HCT116 (cell line): ENCODE data around the gene RPS10. TPM values are rescaled to one million over a fixed set of nuclear protein-coding genes. Genes with fewer than 3 reads are reported as not detected.

Experiments
- ATAC-seq: fragments of 200-7000 bp; cut with Tn5 transposase; 2 replicates; pipeline ENCODE4 v1.9.1; 2020; ENCODE audit warnings: mild to moderate bottlenecking, moderate library complexity
- BruUV-seq: library from RNA; stranded (reverse); fragments of 400-500 nt; replicated peaks from 2 replicates; lab custom pipeline; 2021; lab: Mats Ljungman, UMichigan
- CTCF ChIA-PET: fragments of 300-600 bp; sonication (Branson Sonifier 250); formaldehyde crosslinking; loops from one replicate; lab custom pipeline; 2021; ENCODE audit warnings: antibody characterized with exemption; lab: Charles Lee
- POLR2A ChIA-PET: fragments of 300-600, 350-600 bp; sonication (Branson Sonifier 250); formaldehyde crosslinking; loops from one replicate; lab custom pipeline; 2021; ENCODE audit warnings: antibody characterized with exemption; lab: Charles Lee
- RAD21 ChIA-PET, 2 experiments: fragments of 300-600 bp; sonication (Branson Sonifier 250); formaldehyde crosslinking; loops; one replicate each; lab custom pipeline; 2023; ENCODE audit warnings: low total read pairs in 2 of 2; ENCODE audit not compliant: uncharacterized antibody in 2 of 2, unreplicated experiment in 2 of 2, low non-redundant PET in 1 of 2; lab: Charles Lee
- DNase-seq: peaks from one replicate; pipeline ENCODE4 v3.0.0-alpha.2; 2010; ENCODE audit warnings: low read depth, low spot score
- H2AFZ ChIP-seq: fragments of 200-600 bp; shearing (Covaris generic), sonication (generic); 2 replicates; pipeline ENCODE4 v1.6.1; 2017; ENCODE audit warnings: low read depth, mixed run types, mixed read lengths, antibody characterized with exemption, low read length; ENCODE audit not compliant: poor library complexity, severe bottlenecking
- H3K27ac ChIP-seq: 2 replicates; pipeline ENCODE4 v1.5.1; 2012; ENCODE audit warnings: low read depth, low read length
- H3K27me3 ChIP-seq: fragments of 200-600 bp; sonication (generic); 2 replicates; pipeline ENCODE4 v1.6.1; 2016; ENCODE audit warnings: mixed run types, low read length, mixed read lengths; ENCODE audit not compliant: insufficient read depth
- H3K36me3 ChIP-seq, 2 experiments: fragments of 200-500 bp in 1 of 2; fragments of 200-600 bp in 1 of 2; sonication (Bioruptor generic) in 1 of 2; sonication (generic) in 1 of 2; 2 replicates each; pipeline versions ENCODE4 v1.5.1 to v1.6.1; 2014 to 2016; ENCODE audit warnings: low read length in 2 of 2, inconsistent platforms in 1 of 2, mixed read lengths in 1 of 2, mixed run types in 1 of 2; ENCODE audit not compliant: insufficient read depth in 2 of 2, control insufficient read depth in 1 of 2
- H3K4me1 ChIP-seq, 2 experiments: fragments of 200-600 bp in 1 of 2; sonication (generic) in 1 of 2; 2 replicates each; pipeline versions ENCODE4 v1.5.1 to v1.6.1; 2012 to 2017; ENCODE audit warnings: low read length in 2 of 2, inconsistent platforms in 1 of 2, mild to moderate bottlenecking in 1 of 2, mixed read lengths in 1 of 2, mixed run types in 1 of 2, moderate library complexity in 1 of 2; ENCODE audit not compliant: insufficient read depth in 2 of 2, control insufficient read depth in 1 of 2
- H3K4me2 ChIP-seq: fragments of 200-600 bp; sonication (generic); 2 replicates; pipeline ENCODE4 v1.6.1; 2017; ENCODE audit warnings: mixed run types, low read length, mixed read lengths
- H3K4me3 ChIP-seq, 2 experiments: fragments of 200-600 bp in 1 of 2; sonication (generic) in 1 of 2; replicated peaks in 1 of 2; 2 replicates each; pipeline ENCODE4 v1.5.1; 2011 to 2016; ENCODE audit warnings: low read length in 2 of 2, control low read depth in 1 of 2, low read depth in 1 of 2, mild to moderate bottlenecking in 1 of 2, mixed read lengths in 1 of 2, mixed run types in 1 of 2
- H3K79me2 ChIP-seq: fragments of 200-600 bp; sonication (generic); 2 replicates; pipeline ENCODE4 v1.6.1; 2017; ENCODE audit warnings: mild to moderate bottlenecking, mixed run types, low read length, moderate library complexity, mixed read lengths; ENCODE audit not compliant: insufficient read depth
- H3K9ac ChIP-seq: fragments of 200-600 bp; sonication (generic); 2 replicates; pipeline ENCODE4 v1.6.1; 2016; ENCODE audit warnings: low read length, mixed read lengths
- H3K9me2 ChIP-seq: fragments of 200-600 bp; sonication (generic), shearing (Covaris generic); 2 replicates; pipeline ENCODE4 v1.6.1; 2017; ENCODE audit warnings: mixed run types, mild to moderate bottlenecking, moderate library complexity; ENCODE audit not compliant: insufficient read depth
- H3K9me3 ChIP-seq, 2 experiments: fragments of 200-500 bp in 1 of 2; fragments of 200-600 bp in 1 of 2; sonication (Bioruptor generic) in 1 of 2; sonication (generic) in 1 of 2; 2 replicates each; pipeline ENCODE4 v1.6.1; 2014 to 2017; ENCODE audit warnings: low read length in 2 of 2, mixed read lengths in 2 of 2, inconsistent platforms in 1 of 2, low read depth in 1 of 2, mild to moderate bottlenecking in 1 of 2, mixed run types in 1 of 2, moderate library complexity in 1 of 2; ENCODE audit not compliant: control insufficient read depth in 1 of 2, insufficient read depth in 1 of 2
- H4K20me1 ChIP-seq: fragments of 200-600 bp; sonication (generic), shearing (Covaris generic); 2 replicates; pipeline ENCODE4 v1.6.1; 2017; ENCODE audit warnings: mixed run types, mild to moderate bottlenecking, moderate library complexity; ENCODE audit not compliant: insufficient read depth
- CBX3 ChIP-seq: IDR thresholded peaks from 2 replicates; pipeline ENCODE4 v1.6.1; 2012; ENCODE audit warnings: low read depth
- CEBPB ChIP-seq: IDR thresholded peaks from 2 replicates; pipeline ENCODE4 v1.6.1; 2012; ENCODE audit warnings: low read depth
- ELF1 ChIP-seq: IDR thresholded peaks from 2 replicates; pipeline ENCODE4 v1.6.1; 2012; ENCODE audit warnings: low read depth, borderline replicate concordance
- FOSL1 ChIP-seq: IDR thresholded peaks from 2 replicates; pipeline ENCODE4 v1.6.1; 2012; ENCODE audit warnings: low read depth
- POLR2A ChIP-seq: IDR thresholded peaks from 2 replicates; pipeline ENCODE4 v1.7.0; 2011; ENCODE audit warnings: borderline replicate concordance; ENCODE audit not compliant: insufficient read depth, insufficient read length; ENCODE audit errors: extremely low read depth
- RAD21 ChIP-seq: IDR thresholded peaks from 2 replicates; pipeline ENCODE4 v1.6.1; 2012; ENCODE audit warnings: low read depth, mild to moderate bottlenecking
- SIN3A ChIP-seq: IDR thresholded peaks from 2 replicates; pipeline ENCODE4 v1.6.1; 2012; ENCODE audit warnings: low read depth
- SRF ChIP-seq: IDR thresholded peaks from 2 replicates; pipeline ENCODE4 v1.6.1; 2012; ENCODE audit warnings: low read depth
- YY1 ChIP-seq: IDR thresholded peaks from 2 replicates; pipeline ENCODE4 v1.6.1; 2011; ENCODE audit warnings: low read length, low read depth, moderate library complexity, mild to moderate bottlenecking; ENCODE audit not compliant: insufficient replicate concordance; ENCODE audit errors: extremely low read depth
- ZFX ChIP-seq: fragments of 450-650 bp; IDR thresholded peaks from 2 replicates; pipeline ENCODE4 v1.6.1; 2017
- intact Hi-C: fragments of 100-400 bp; cut with micrococcal nuclease; formaldehyde crosslinking; loops from 2 replicates; pipeline ENCODE4 v1.10.0; 2022
- total RNA-seq: library from RNA; stranded (reverse); gene quantifications from one replicate; pipeline ENCODE4 v1.2.1, GENCODE V29; 2021; ENCODE audit not compliant: unreplicated experiment
- TF ChIP-seq, protein P1 (sequence below): IDR thresholded peaks from 2 replicates; pipeline ENCODE4 v1.6.1; 2012

The RPS10 gene
- total RNA-seq, 1 experiment from 2014 or later = 1,863 TPM

DNA sequence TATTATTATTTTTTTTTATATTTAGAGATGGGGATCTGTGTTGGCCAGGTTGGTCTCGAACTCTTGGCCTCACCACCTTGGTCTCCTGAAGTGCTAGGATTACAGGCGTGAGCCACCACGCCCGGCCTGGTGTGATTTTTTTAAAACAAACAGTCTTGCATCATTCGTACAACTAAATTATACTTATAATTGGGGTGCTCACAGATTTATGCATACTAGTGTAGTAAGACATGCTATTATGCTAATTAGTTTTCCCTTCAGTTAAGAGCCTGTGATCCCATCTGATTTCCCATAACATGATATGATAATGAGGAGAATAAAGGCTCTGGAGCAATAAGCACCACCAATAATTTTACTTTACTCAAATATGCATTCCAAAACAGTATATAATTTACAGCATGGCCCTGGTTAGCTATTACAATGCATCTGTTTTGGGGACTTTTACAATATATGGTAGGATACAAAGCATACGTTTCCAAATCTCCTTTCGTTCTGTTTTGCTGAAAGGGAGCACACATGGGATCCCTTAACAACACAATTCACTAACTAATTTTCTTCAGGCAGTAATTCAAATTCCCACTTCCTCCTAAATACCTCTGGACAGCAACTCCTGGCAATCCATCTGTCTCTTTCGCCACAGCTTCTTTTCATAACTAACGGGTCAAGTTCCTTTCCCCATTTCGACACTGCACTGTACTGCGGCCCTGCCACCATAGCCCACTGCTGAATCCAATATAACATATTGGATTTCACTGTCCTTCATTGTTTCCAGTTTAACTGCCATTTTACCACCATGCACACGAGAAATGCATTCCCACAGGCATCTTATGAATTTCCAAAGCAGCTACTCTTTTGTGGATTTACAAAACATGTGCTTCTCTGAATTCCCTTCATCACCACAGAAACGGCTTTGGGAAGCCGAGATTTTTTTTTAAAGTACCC lies 35.1 kb downstream of the RPS10 start:
- ATAC-seq (no peak), DNase-seq (no peak)
- Histone ChIP-seq H3K36me3 (no peaks in the 10 kb centered on the region), H2AFZ (no peak overlapping the region), H3K79me2 (peaks cover 66% of the 10 kb centered on the region), H3K9me2 (no peaks in the 10 kb centered on the region), H3K9ac (peak overlapping the region; percentile 97), H3K4me1 (peaks cover 18 to 33% of the 10 kb centered on the region in 2 experiments), H3K4me3 (peak overlapping the region; percentile 78 to 91), H4K20me1 (peaks cover 12% of the 10 kb centered on the region; the same call in 1 of the 2 replicates), H3K27ac (peak overlapping the region; percentile 95), H3K27me3 (no peaks in the 10 kb centered on the region), H3K9me3 (no peaks in the 10 kb centered on the region), H3K4me2 (peak overlapping the region; percentile 70)
- ChIA-PET RAD21 (no interaction called here), CTCF (interaction anchor here (0.7 to 1.5 kb wide), 2 partner anchors 144 to 227 kb away, joined by 4 to 9 read pairs; no protein-coding TSS in a partner anchor), POLR2A (no interaction called here)
- BruUV-seq = TSS peak; percentile 49
- intact Hi-C loops = no loop called here
- TF ChIP-seq ZFX (no peak), CEBPB (no peak), FOSL1 (no peak), CBX3 (no peak), RAD21 (no peak), YY1 (no peak), SIN3A (no peak), ELF1 (no peak), SRF (no peak), POLR2A (no peak)
- TF ChIP-seq, protein P1, sequence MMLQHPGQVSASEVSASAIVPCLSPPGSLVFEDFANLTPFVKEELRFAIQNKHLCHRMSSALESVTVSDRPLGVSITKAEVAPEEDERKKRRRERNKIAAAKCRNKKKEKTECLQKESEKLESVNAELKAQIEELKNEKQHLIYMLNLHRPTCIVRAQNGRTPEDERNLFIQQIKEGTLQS = no peak
